ENCODE data around the gene ZSCAN5C.
"Not testable (repeated sequence)": the region's sequence is repeated elsewhere in the genome, so short reads cannot be mapped to it uniquely, and the experiment has no call there.

ZSCAN5C gene

GRCh38 chr19:56174086-56174485 is 28.0 kb upstream of the ZSCAN5C start:
- H3K9me3 Mint-ChIP-seq = no peaks in the 10 kb centered on the region
- peaks cover 2% of the 10 kb centered on the region for H3K4me1 Mint-ChIP-seq (ENCODE audit: low read depth)
- no peak for DNase-seq (ENCODE audit: low spot score)
- H3K36me3 Mint-ChIP-seq (ENCODE audit: low read depth) = no peaks in the 10 kb centered on the region
- H3K4me3 Mint-ChIP-seq = no peak overlapping the region
- H3K27me3 Mint-ChIP-seq (ENCODE audit: low read depth) = no peaks in the 10 kb centered on the region
- no peak overlapping the region for H3K27ac Mint-ChIP-seq

GRCh38 chr19:56174550-56174949 is 27.5 kb upstream of the ZSCAN5C start:
- H3K4me3 Mint-ChIP-seq = no peak overlapping the region
- H3K36me3 Mint-ChIP-seq (ENCODE audit: low read depth) = no peaks in the 10 kb centered on the region
- H3K27ac Mint-ChIP-seq = no peak overlapping the region
- H3K9me3 Mint-ChIP-seq = no peaks in the 10 kb centered on the region
- H3K4me1 Mint-ChIP-seq (ENCODE audit: low read depth) = peaks cover 2% of the 10 kb centered on the region
- no peak for DNase-seq (ENCODE audit: low spot score)
- H3K27me3 Mint-ChIP-seq (ENCODE audit: low read depth) = no peaks in the 10 kb centered on the region

DNA sequence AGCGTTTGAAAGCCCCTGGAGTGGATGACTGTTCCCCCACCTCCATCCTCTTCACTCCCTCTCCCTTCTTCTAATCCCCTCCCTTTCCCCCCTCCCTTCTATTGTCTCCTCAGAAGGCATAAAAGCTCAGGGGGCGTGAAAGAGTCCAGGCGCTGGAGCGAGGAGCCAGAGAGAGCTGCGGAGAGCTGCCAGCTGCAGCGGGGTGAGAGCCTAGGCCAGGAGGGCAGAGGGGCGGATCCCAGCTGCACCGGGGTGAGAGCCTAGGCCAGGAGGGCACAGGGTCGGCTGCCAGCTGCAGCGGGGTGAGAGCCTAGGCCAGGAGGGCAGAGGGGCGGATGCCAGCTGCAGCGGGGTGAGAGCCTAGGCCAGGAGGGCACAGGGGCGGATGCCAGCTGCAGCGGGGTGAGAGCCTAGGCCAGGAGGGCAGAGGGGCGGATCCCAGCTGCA is 26.2 kb upstream of the ZSCAN5C start, which contains the start of gene GALP:
Gene GALP, plus strand, starts transcription at position 148 of the 447 bp plus-strand sequence. CDS start 1,101 bp downstream, outside the sequence.
- H3K27ac Mint-ChIP-seq; H3K4me3 Mint-ChIP-seq; H3K27me3 Mint-ChIP-seq (ENCODE audit: low read depth); H3K4me1 Mint-ChIP-seq (ENCODE audit: low read depth); H3K9me3 Mint-ChIP-seq; DNase-seq (ENCODE audit: low spot score); H3K36me3 Mint-ChIP-seq (ENCODE audit: low read depth): not testable (repeated sequence)

DNA sequence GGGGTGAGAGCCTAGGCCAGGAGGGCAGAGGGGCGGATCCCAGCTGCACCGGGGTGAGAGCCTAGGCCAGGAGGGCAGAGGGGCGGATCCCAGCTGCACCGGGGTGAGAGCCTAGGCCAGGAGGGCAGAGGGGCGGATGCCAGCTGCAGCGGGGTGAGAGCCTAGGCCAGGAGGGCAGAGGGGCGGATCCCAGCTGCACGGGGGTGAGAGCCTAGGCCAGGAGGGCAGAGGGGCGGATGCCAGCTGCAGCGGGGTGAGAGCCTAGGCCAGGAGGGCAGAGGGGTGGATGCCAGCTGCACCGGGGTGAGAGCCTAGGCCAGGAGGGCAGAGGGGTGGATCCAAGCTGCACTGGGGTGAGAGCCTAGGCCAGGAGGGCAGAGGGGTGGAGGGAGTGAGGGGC is 25.8 kb upstream of the ZSCAN5C start:
- not testable (repeated sequence) for H3K4me1 Mint-ChIP-seq (ENCODE audit: low read depth); H3K4me3 Mint-ChIP-seq; DNase-seq (ENCODE audit: low spot score); H3K27ac Mint-ChIP-seq; H3K27me3 Mint-ChIP-seq (ENCODE audit: low read depth); H3K36me3 Mint-ChIP-seq (ENCODE audit: low read depth); H3K9me3 Mint-ChIP-seq

DNA sequence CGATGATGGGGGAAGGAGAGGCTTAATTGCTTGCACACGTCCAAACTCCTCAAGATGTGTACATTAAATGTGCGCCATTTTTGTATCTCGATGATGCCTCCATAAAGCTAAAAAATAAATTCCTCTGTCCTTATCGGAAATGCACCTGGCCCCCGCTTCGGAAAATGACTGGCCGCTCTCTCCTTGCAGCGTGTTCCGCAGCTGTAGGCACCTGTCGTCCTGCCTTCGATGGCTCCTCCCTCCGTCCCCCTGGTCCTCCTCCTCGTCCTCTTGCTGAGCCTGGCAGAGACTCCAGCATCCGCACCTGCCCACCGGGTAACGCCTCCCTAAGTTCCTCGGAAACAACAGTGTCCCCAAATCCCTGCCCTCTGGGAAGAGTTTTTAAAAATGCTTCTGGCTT is 25.2 kb upstream of the ZSCAN5C start:
- no peaks in the 10 kb centered on the region for H3K36me3 Mint-ChIP-seq (ENCODE audit: low read depth)
- no peaks in the 10 kb centered on the region for H3K27me3 Mint-ChIP-seq (ENCODE audit: low read depth)
- no peak overlapping the region for H3K27ac Mint-ChIP-seq
- no peak overlapping the region for H3K4me3 Mint-ChIP-seq
- no peak for DNase-seq (ENCODE audit: low spot score)
- peaks cover under 1% of the 10 kb centered on the region for H3K4me1 Mint-ChIP-seq (ENCODE audit: low read depth)
- no peaks in the 10 kb centered on the region for H3K9me3 Mint-ChIP-seq

GRCh38 chr19:56177564-56178243 is 24.4 kb upstream of the ZSCAN5C start:
- DNase-seq (ENCODE audit: low spot score) = no peak
- Mint-ChIP-seq H3K9me3 (no peaks in the 10 kb centered on the region), H3K36me3 (ENCODE audit: low read depth) (no peaks in the 10 kb centered on the region), H3K4me3 (no peak overlapping the region), H3K27ac (no peak overlapping the region), H3K4me1 (ENCODE audit: low read depth) (no peaks in the 10 kb centered on the region), H3K27me3 (ENCODE audit: low read depth) (no peaks in the 10 kb centered on the region)

DNA sequence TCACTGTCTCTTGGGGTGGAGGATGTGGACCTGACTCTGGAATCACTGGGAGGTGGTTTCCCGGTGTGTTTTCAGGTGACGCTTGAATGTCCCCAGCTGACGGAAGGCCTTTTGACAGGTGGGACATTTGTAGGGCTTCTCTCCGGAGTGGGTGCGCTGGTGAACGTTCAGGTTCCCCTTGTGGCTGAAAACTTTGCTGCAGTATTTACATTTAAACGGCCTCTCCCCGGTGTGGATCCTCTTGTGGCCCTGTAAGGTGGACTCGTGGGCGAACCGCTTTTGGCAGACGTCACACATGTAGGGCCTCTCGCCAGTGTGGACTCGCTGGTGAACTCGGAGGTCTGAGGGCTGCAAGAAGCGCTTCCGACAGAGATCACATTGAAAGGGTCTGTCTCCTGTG is 12.3 kb upstream of the ZSCAN5C start:
- no peak for DNase-seq (ENCODE audit: low spot score)
- Mint-ChIP-seq H3K4me3 (no peak overlapping the region), H3K4me1 (ENCODE audit: low read depth) (no peaks in the 10 kb centered on the region), H3K27ac (no peak overlapping the region), H3K36me3 (ENCODE audit: low read depth) (no peaks in the 10 kb centered on the region), H3K27me3 (ENCODE audit: low read depth) (no peaks in the 10 kb centered on the region), H3K9me3 (no peaks in the 10 kb centered on the region)

- H3K36me3 Mint-ChIP-seq (ENCODE audit: low read depth) = no peaks in the 10 kb centered on the region
- no peaks in the 10 kb centered on the region for H3K4me1 Mint-ChIP-seq (ENCODE audit: low read depth)
- no peak overlapping the region for H3K4me3 Mint-ChIP-seq
- H3K27me3 Mint-ChIP-seq (ENCODE audit: low read depth) = no peaks in the 10 kb centered on the region
- no peak for DNase-seq (ENCODE audit: low spot score)
- no peaks in the 10 kb centered on the region for H3K9me3 Mint-ChIP-seq
- H3K27ac Mint-ChIP-seq = no peak overlapping the region
Observed at GRCh38 chr19:56191115-56191514, 11.0 kb upstream of the ZSCAN5C start.

DNA sequence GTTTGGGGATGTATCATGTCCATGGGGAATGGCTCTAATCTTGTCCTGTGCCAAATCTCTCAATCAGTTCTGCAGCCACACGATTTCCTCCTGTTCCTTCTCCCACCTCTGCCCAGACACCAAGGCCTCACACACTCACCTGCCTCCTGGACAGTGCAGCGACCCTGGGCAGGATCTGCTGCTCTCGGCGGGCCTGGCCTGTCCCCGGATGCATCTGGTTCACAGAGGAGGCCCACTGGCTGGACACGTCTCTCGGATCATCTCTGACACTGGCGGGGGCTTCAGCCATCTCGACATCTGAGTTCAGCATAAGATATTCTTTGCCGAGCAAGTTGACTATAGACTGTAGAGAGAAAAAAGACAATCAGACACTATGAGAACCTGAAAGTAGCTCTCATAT is 10.4 kb upstream of the ZSCAN5C start:
- no peaks in the 10 kb centered on the region for H3K27me3 Mint-ChIP-seq (ENCODE audit: low read depth)
- no peaks in the 10 kb centered on the region for H3K36me3 Mint-ChIP-seq (ENCODE audit: low read depth)
- no peak overlapping the region for H3K4me3 Mint-ChIP-seq
- no peak overlapping the region for H3K27ac Mint-ChIP-seq
- no peaks in the 10 kb centered on the region for H3K4me1 Mint-ChIP-seq (ENCODE audit: low read depth)
- H3K9me3 Mint-ChIP-seq = no peaks in the 10 kb centered on the region
- no peak for DNase-seq (ENCODE audit: low spot score)

DNA sequence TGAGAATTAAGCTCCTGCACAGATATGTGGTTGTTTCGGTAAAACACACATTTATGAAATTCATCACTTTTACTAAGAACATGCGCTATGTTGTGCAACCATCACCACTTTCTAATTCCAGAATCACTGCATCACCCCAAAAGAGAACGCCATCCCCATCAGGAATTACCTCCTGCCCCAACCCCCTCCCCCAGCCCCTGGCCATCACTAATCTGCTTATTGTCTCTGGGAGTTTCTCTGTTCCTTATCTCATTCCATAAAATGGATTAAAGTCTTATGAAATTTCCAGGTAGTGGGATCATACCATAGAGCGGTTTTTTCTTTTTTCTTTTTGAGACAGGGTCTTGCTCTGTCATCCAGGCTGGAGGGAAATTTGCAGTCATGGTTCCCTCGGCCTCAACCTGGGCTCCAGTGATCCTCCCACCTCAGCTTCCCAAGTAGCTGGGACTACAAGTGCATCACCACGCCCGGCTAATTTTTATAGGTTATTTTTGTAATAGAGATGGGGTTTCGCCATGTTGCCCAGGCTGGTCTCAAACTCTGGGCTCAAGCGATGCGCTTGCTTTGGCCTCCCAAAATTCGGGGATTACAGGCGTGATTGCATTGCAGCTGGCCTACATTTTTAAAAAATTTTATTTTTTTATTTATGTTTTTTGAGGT is 8.0 kb upstream of the ZSCAN5C start:
- no peaks in the 10 kb centered on the region for H3K36me3 Mint-ChIP-seq (ENCODE audit: low read depth)
- H3K9me3 Mint-ChIP-seq = no peaks in the 10 kb centered on the region
- H3K4me3 Mint-ChIP-seq = no peak overlapping the region
- H3K4me1 Mint-ChIP-seq (ENCODE audit: low read depth) = no peaks in the 10 kb centered on the region
- DNase-seq (ENCODE audit: low spot score) = no peak
- H3K27ac Mint-ChIP-seq = no peak overlapping the region
- H3K27me3 Mint-ChIP-seq (ENCODE audit: low read depth) = no peaks in the 10 kb centered on the region

- H3K27me3 Mint-ChIP-seq (ENCODE audit: low read depth); H3K9me3 Mint-ChIP-seq; DNase-seq (ENCODE audit: low spot score); H3K36me3 Mint-ChIP-seq (ENCODE audit: low read depth); H3K4me1 Mint-ChIP-seq (ENCODE audit: low read depth); H3K4me3 Mint-ChIP-seq; H3K27ac Mint-ChIP-seq: not testable (repeated sequence)
Observed at GRCh38 chr19:56197646-56198045, 4.4 kb upstream of the ZSCAN5C start, which contains the start of gene ZSCAN5B. Gene ZSCAN5B, minus strand, starts transcription at chr19:56197783. Its CDS starts 4,731 bp downstream, at chr19:56193052.

DNA sequence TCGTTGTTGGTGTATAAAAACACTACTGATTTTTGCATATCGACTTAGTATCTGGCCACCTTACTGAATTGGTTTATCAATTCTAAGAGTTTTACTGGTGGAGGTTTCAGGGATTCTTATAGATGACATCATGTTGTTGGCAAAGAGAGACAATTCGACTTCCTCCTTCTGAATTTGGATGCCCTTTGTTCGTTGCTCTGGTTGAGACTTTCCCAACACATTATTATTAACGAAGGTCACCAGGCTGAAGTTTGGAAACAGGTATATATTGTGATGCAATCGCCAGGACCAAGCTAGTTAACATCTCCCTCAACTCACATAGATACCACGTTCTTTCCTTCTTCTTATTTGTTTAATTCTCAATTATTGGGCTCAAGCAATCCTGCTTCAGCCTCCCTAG is 2.4 kb upstream of the ZSCAN5C start:
- DNase-seq (ENCODE audit: low spot score) = no peak
- no peak overlapping the region for H3K4me3 Mint-ChIP-seq
- H3K36me3 Mint-ChIP-seq (ENCODE audit: low read depth) = no peaks in the 10 kb centered on the region
- H3K4me1 Mint-ChIP-seq (ENCODE audit: low read depth) = no peaks in the 10 kb centered on the region
- H3K27ac Mint-ChIP-seq = no peak overlapping the region
- H3K27me3 Mint-ChIP-seq (ENCODE audit: low read depth) = no peaks in the 10 kb centered on the region
- H3K9me3 Mint-ChIP-seq = no peaks in the 10 kb centered on the region

DNA sequence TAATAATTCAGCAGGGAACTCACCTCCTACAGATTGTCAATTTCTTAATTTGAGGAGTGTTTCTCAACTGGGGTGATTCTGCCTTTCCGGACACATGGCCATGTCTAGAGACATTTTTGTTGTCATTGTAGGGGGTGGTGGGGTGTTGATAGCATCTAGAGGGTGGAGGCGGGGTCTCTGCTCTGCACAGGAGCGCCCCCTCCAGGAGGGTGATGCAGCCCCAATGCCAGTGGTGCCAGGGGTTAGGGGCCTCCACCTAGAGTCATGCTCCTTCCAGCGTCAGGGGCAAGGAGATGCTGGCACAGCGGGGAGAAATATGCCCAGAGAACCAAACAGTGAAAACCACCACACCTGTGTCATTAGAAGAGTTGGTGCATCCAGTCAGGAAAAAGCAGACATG is 5.5 kb downstream of the ZSCAN5C start:
- not testable (repeated sequence) for H3K4me3 Mint-ChIP-seq; H3K36me3 Mint-ChIP-seq (ENCODE audit: low read depth); H3K4me1 Mint-ChIP-seq (ENCODE audit: low read depth); H3K9me3 Mint-ChIP-seq; DNase-seq (ENCODE audit: low spot score); H3K27ac Mint-ChIP-seq; H3K27me3 Mint-ChIP-seq (ENCODE audit: low read depth)

GRCh38 chr19:56209091-56209490 is 7.0 kb downstream of the ZSCAN5C start:
- Mint-ChIP-seq H3K9me3 (no peaks in the 10 kb centered on the region), H3K27me3 (ENCODE audit: low read depth) (no peaks in the 10 kb centered on the region), H3K27ac (no peak overlapping the region), H3K4me1 (ENCODE audit: low read depth) (no peaks in the 10 kb centered on the region), H3K4me3 (no peak overlapping the region), H3K36me3 (ENCODE audit: low read depth) (no peaks in the 10 kb centered on the region)
- DNase-seq (ENCODE audit: low spot score) = no peak

DNA sequence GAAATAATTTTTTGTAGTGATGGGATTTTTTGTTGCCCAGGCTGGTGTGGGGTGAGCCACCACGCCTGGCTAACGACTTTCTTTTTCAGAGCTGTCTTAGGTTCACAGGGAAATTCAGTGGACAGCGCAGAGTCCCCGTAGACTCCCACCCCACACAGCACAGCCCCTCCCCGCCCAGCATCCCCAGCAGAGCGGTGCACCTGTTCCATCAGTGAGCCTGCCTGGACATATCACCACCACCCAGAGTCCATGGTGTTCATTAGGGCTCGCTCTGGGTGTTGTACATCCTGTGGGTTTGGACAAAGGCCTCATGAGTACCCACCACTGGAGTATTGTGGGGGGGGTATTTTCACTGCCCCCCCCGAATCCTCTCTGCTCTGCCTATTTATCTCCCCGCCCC is 8.0 kb downstream of the ZSCAN5C start:
- not testable (repeated sequence) for H3K27me3 Mint-ChIP-seq (ENCODE audit: low read depth); H3K4me1 Mint-ChIP-seq (ENCODE audit: low read depth); DNase-seq (ENCODE audit: low spot score); H3K4me3 Mint-ChIP-seq; H3K27ac Mint-ChIP-seq; H3K9me3 Mint-ChIP-seq; H3K36me3 Mint-ChIP-seq (ENCODE audit: low read depth)

Data from T-helper 2 cell treated with Interferon-gamma antibody and Interleukin-4, amounts not matched to agents 5 μg/mL and 100 μg/mL, for 36 hours (primary cell).